Regular cardiac myocyte (primary cell): ENCODE data around the gene MYRIP. TPM values are rescaled to one million over a fixed set of nuclear protein-coding genes. Genes with fewer than 3 reads are reported as not detected.

ENCODE experiments used
- total RNA-seq: library from RNA; depleted of rRNA; stranded (reverse); fragments of >200 nt; gene quantifications from 2 replicates; pipeline ENCODE4 v1.2.3, GENCODE V29; 2014

The MYRIP gene
- total RNA-seq: under 0.01 and 1.2 TPM in 2 replicates

GRCh38 chr3:39809181-39809994 lies at the start of gene MYRIP:
TSS of gene MYRIP (plus strand) at chr3:39809609. CDS start at chr3:39900817, 91,208 bp downstream.

GRCh38 chr3:40309418-40309924 lies 500.1 kb downstream of the MYRIP start, which contains the start of gene EIF1B:
TSS of gene EIF1B (plus strand) at chr3:40309707. CDS start at chr3:40309942, 235 bp downstream.

